Heart left ventricle (tissue), 16 donors: ENCODE measurements around the gene LCE2A. TPM values are rescaled to one million over a fixed set of nuclear protein-coding genes. Genes with fewer than 3 reads are reported as not detected.
"Not testable (repeated sequence)": the region's sequence is repeated elsewhere in the genome, so short reads cannot be mapped to it uniquely, and the experiment has no call there.

Experiments
- ATAC-seq, 4 donors: fragments of 200-7000 bp; cut with Tn5 transposase; one replicate each; pipeline ENCODE4 v1.9.1; 2020 to 2022; ENCODE audit warnings: moderate library complexity in 4 of 4, mild to moderate bottlenecking in 3 of 4, moderate number of reproducible peaks in 1 of 4
- DNase-seq, 5 donors: peaks; one replicate each; pipeline ENCODE4 v3.0.0-alpha.2; 2020
- H3K27ac ChIP-seq, 12 donors: fragments of 200-600 bp; sonication (generic) in 4 of 12; one replicate each; pipeline versions ENCODE4 v1.5.0 to v1.8.0; 2016 to 2022; ENCODE audit warnings: mild to moderate bottlenecking in 2 of 12
- H3K27me3 ChIP-seq, 9 donors: fragments of 200-600 bp; sonication (generic) in 2 of 9; one replicate each; pipeline versions ENCODE4 v1.5.1 to v1.8.0; 2016 to 2022; ENCODE audit warnings: mild to moderate bottlenecking in 3 of 9
- H3K36me3 ChIP-seq, 9 donors: fragments of 200-600 bp; sonication (generic) in 2 of 9; one replicate each; pipeline versions ENCODE4 v1.5.0 to v1.8.0; 2018 to 2022; ENCODE audit warnings: mild to moderate bottlenecking in 2 of 9
- H3K4me1 ChIP-seq, 12 donors: fragments of 200-600 bp; sonication (generic) in 4 of 12; one replicate each; pipeline versions ENCODE4 v1.5.0 to v1.8.0; 2016 to 2022; ENCODE audit warnings: mild to moderate bottlenecking in 3 of 12
- H3K4me3 ChIP-seq, 12 donors: fragments of 200-600 bp; sonication (generic) in 4 of 12; one replicate each; pipeline versions ENCODE4 v1.5.0 to v1.8.0; 2017 to 2022; ENCODE audit warnings: mild to moderate bottlenecking in 9 of 12, moderate library complexity in 4 of 12
- H3K9me3 ChIP-seq, 12 donors: fragments of 200-600 bp; sonication (generic) in 4 of 12; one replicate each; pipeline versions ENCODE4 v1.5.0 to v1.8.0; 2016 to 2022; ENCODE audit warnings: mild to moderate bottlenecking in 1 of 12
- POLR2A ChIP-seq, 2 donors: fragments of 450-650 bp; IDR thresholded peaks; one replicate each; pipeline ENCODE4 v1.6.1; 2017; ENCODE audit warnings: antibody characterized with exemption in 2 of 2, mild to moderate bottlenecking in 2 of 2, moderate library complexity in 2 of 2
- WGBS, 4 donors: extraction: QIAGEN DNeasy Blood & Tissue Kit in 2 of 4; methylation state at CpG; one replicate each; pipeline versions ENCODE4 v1.1.5 to v1.1.7; 2013 to 2018; 5-methylcytosine and 5-hydroxymethylcytosine counted together
- intact Hi-C, 10 donors: fragments of 100-400 bp; cut with DNase I; formaldehyde crosslinking; loops; one replicate each; pipeline versions ENCODE4 v1.11.1 to v1.14.2; 2022
- polyA plus RNA-seq, 2 donors: library from polyadenylated mRNA; stranded (reverse); fragments of 200-250 nt; gene quantifications; one replicate each; pipeline ENCODE4 v1.2.3, GENCODE V29; 2013
- total RNA-seq, 9 donors: library from RNA; depleted of rRNA in 2 of 9; stranded (reverse); fragments of >200 nt in 2 of 9; fragmentation: NEBNext Ultra II Directional in 3 of 9; extraction: Animal tissue kit (Norgen Biotek cat#: 25700) in 3 of 9; gene quantifications; one replicate each; pipeline versions ENCODE4 v1.1.0 to v1.2.4, GENCODE V29; 2016 to 2023
- TF ChIP-seq, protein P1 (sequence below), 12 donors: fragments of 200-600 bp; sonication (generic) in 4 of 12; IDR thresholded peaks; one replicate each; pipeline versions ENCODE4 v1.5.0 to v1.8.0; 2018 to 2022; ENCODE audit warnings: antibody characterized with exemption in 12 of 12, mild to moderate bottlenecking in 5 of 12
- donor health status: ischemic (EF 13 %, LVEDD 7.1; RV severe dilation, severe dysfunction).
- donor health status: healthy with polysubstance abuse.
- donor health status: DM: no; HTN: yes; CAD: no.
- donor health status: DM: no; HTN: no; CAD: no.
- donor health status: ischemic (EF 25% LVEDD 6.9; RV normal size, moderate dysfunction).
- donor health status: ischemic (EF 25% LVEDD 5.7; RV mildly dilated, moderate dysfunction).
- donor health status: healthy.
- donor health status: DM: yes; HTN: yes; CAD: no.
- donor health status: ischemic (EF 35%, LVEDD 5.7; RV mildly dilated, moderate dysfunction).
- donor health status: nonischemic (EF 11% LVEDD 7.7; RV severe dilation, severe dysfunction).
- donor health status: DM: yes; HTN: yes; CAD: no.
- donor health status: PGD.
- donor health status: ischemic (EF 29% LVEDD 5.4; RV normal size, mild dysfunction).
- donor health status: nonischemic (EF 23%, LVEDD 6.1; RV moderate dilation, normal function).

The LCE2A gene
- total and polyA plus RNA-seq, 11 donors = not detected

- intact Hi-C loops = loop anchor here in 2 of 10 donors (10.0 kb wide), 1 partner anchor 566 kb away; no protein-coding TSS in a partner anchor
- 75 to 91% (median 87%) methylated on average over 3 of the region's 3 CpGs for WGBS, 4 donors
- ATAC-seq = no peak
- H3K4me3 ChIP-seq = no peak overlapping the region
- H3K27ac ChIP-seq = no peak overlapping the region
- H3K36me3 ChIP-seq = no peaks in the 10 kb centered on the region
- H3K4me1 ChIP-seq = no peaks in the 10 kb centered on the region
- TF ChIP-seq, protein P1, sequence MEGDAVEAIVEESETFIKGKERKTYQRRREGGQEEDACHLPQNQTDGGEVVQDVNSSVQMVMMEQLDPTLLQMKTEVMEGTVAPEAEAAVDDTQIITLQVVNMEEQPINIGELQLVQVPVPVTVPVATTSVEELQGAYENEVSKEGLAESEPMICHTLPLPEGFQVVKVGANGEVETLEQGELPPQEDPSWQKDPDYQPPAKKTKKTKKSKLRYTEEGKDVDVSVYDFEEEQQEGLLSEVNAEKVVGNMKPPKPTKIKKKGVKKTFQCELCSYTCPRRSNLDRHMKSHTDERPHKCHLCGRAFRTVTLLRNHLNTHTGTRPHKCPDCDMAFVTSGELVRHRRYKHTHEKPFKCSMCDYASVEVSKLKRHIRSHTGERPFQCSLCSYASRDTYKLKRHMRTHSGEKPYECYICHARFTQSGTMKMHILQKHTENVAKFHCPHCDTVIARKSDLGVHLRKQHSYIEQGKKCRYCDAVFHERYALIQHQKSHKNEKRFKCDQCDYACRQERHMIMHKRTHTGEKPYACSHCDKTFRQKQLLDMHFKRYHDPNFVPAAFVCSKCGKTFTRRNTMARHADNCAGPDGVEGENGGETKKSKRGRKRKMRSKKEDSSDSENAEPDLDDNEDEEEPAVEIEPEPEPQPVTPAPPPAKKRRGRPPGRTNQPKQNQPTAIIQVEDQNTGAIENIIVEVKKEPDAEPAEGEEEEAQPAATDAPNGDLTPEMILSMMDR (IDR thresholded peaks at IDR 0.05) = no peak
- TF ChIP-seq POLR2A (IDR thresholded peaks at IDR 0.05) = no peak
- no peak for DNase-seq
- H3K27me3 ChIP-seq = peaks cover 0 to 10% (median 0%) of the 10 kb centered on the region in 9 donors
- no peaks in the 10 kb centered on the region for H3K9me3 ChIP-seq
Observed at GRCh38 chr1:152658649-152659048, 39.5 kb upstream of the LCE2A start.

- Histone ChIP-seq H3K9me3 (peaks cover 0 to 2% (median 0%) of the 10 kb centered on the region in 12 donors), H3K4me3 (no peak within 1 kb of the TSS), H3K4me1 (no peaks in the 10 kb centered on the region), H3K27ac (no peak within 1 kb of the TSS), H3K36me3 (no peaks in the 10 kb centered on the region), H3K27me3 (peaks cover 0 to 10% (median 0%) of the 10 kb centered on the region in 9 donors)
- DNase-seq (no peak), ATAC-seq (no peak)
- intact Hi-C loops = no loop called here
- whole genome bisulfite sequencing, 4 donors = 50 to 57% (median 53%) methylated on average over 3 of the region's 3 CpGs
- TF ChIP-seq, protein P1 (IDR thresholded peaks at IDR 0.05) = no peak
- no peak for TF ChIP-seq POLR2A (IDR thresholded peaks at IDR 0.05)
Observed at GRCh38 chr1:152663098-152663497, 35.0 kb upstream of the LCE2A start, which contains the start of gene LCE2D. TSS of gene LCE2D (plus strand) at chr1:152663380. CDS start at chr1:152664106, 726 bp downstream.

- ATAC-seq, H3K4me3 ChIP-seq, H3K27ac ChIP-seq, H3K9me3 ChIP-seq, intact Hi-C loops, H3K36me3 ChIP-seq, DNase-seq, H3K4me1 ChIP-seq: not testable (repeated sequence)
- 68 to 92% (median 82%) methylated on average over 1 of the region's 1 CpG for WGBS, 4 donors
- H3K27me3 ChIP-seq = peaks cover 0 to 10% (median 0%) of the 10 kb centered on the region in 9 donors
Observed at GRCh38 chr1:152666171-152666570, 32.0 kb upstream of the LCE2A start.

- H3K4me3 ChIP-seq = no peak overlapping the region
- ATAC-seq (no peak), DNase-seq (no peak)
- peaks cover 0 to 9% (median 0%) of the 10 kb centered on the region in 9 donors for H3K27me3 ChIP-seq
- H3K9me3 ChIP-seq = peaks cover 0 to 2% (median 0%) of the 10 kb centered on the region in 12 donors
- no peaks in the 10 kb centered on the region for H3K36me3 ChIP-seq
- no peaks in the 10 kb centered on the region for H3K4me1 ChIP-seq
- no peak overlapping the region for H3K27ac ChIP-seq
- 69 to 85% (median 80%) methylated on average over 4 to 5 of the region's 5 CpGs for WGBS, 4 donors
- intact Hi-C loops = no loop called here
- TF ChIP-seq POLR2A (IDR thresholded peaks at IDR 0.05) = no peak
- TF ChIP-seq, protein P1 (IDR thresholded peaks at IDR 0.05) = no peak
Observed at GRCh38 chr1:152667648-152668047, 30.5 kb upstream of the LCE2A start.

DNA sequence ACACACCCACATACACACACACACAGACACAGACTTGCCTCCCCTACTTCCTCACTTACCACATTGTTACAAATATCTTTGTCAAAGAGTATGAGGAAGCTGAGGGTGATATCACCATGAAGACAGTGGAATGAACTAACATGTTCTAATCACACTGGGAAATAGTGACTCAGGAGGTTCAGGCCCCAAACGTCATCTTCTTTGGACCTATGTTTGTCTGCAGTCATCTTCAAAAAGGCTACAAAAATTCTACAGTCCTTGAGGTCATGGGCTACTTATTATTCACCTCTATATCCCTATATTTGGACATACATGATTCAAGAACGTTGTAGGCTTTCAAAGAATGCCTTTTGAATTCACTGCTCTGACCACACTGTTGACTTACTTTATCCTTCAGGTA is 25.1 kb upstream of the LCE2A start:
- TF ChIP-seq POLR2A (IDR thresholded peaks at IDR 0.05) = no peak
- TF ChIP-seq, protein P1 (IDR thresholded peaks at IDR 0.05) = no peak
- intact Hi-C loops = no loop called here
- no peaks in the 10 kb centered on the region for H3K36me3 ChIP-seq
- H3K27me3 ChIP-seq = peaks cover 0 to 7% (median 0%) of the 10 kb centered on the region in 9 donors
- no peak overlapping the region for H3K27ac ChIP-seq
- H3K4me1 ChIP-seq = no peaks in the 10 kb centered on the region
- no peaks in the 10 kb centered on the region for H3K9me3 ChIP-seq
- no peak overlapping the region for H3K4me3 ChIP-seq
- ATAC-seq (no peak), DNase-seq (no peak)
- 36 to 51% (median 45%) methylated on average over 2 of the region's 2 CpGs for WGBS, 4 donors

DNA sequence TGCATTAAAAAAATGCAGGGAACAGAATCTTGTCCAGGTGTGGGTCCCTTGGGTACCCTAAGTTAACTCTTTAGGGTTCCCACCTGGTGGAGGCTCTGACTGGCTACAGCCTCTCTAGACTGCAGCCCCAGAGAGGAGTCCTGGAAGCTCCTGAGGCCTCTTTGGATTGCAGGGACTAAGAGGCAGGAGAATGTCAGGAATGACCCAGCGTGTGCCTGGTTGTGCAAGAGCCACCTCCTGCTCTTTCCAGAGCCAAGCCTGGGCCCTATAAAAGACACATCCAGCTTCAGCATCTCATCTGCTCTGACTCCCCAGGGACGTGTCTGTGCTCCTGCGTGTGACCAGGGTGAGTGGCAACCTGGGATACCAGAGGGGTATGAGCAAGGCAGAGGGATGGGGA is 23.2 kb upstream of the LCE2A start, which contains the start of gene LCE2C:
Gene LCE2C, plus strand, starts transcription at position 297 of the 400 bp plus-strand sequence. CDS start 737 bp downstream, outside the sequence.
- H3K9me3 ChIP-seq, H3K4me3 ChIP-seq, H3K36me3 ChIP-seq, H3K4me1 ChIP-seq, ATAC-seq, DNase-seq, intact Hi-C loops, H3K27me3 ChIP-seq, H3K27ac ChIP-seq: not testable (repeated sequence)
- WGBS, 4 donors = 55 to 74% (median 65%) methylated on average over 3 of the region's 3 CpGs
